HL-60 (cell line): Measurements from ENCODE around the gene UPF2.

ENCODE experiments used
- CTCF ChIP-seq: IDR thresholded peaks from one replicate; pipeline ENCODE4 v1.5.1; 2011; ENCODE audit warnings: low read length, control low read depth, inconsistent platforms; ENCODE audit not compliant: insufficient read depth
- POLR2AphosphoS5 ChIP-seq: IDR thresholded peaks from 2 replicates; pipeline ENCODE4 v1.6.1; 2012; ENCODE audit warnings: low read depth
- REST ChIP-seq: IDR thresholded peaks from 2 replicates; pipeline ENCODE4 v1.6.1; 2012; ENCODE audit warnings: low read depth; ENCODE audit not compliant: insufficient replicate concordance
- SPI1 ChIP-seq: IDR thresholded peaks from 2 replicates; pipeline ENCODE4 v1.6.1; 2012; ENCODE audit warnings: low read depth, mild to moderate bottlenecking, borderline replicate concordance

- TF ChIP-seq REST (no peak), CTCF (no peak), POLR2AphosphoS5 (peak; percentile 62), SPI1 (no peak)
Observed at GRCh38 chr10:12068449-12069269, 26.1 kb upstream of the UPF2 start, which contains the start of gene DHTKD1.
